Measurements from ENCODE around the gene FERD3L.

The FERD3L gene

GRCh38 chr7:19111474-19112273 is 33.5 kb downstream of the FERD3L start:
- DNase-seq (ENCODE audit: low read depth): no peak
- TF ChIP-seq CTCF (IDR thresholded peaks at IDR 0.05; ENCODE audit: insufficient read depth, low read depth, low read length, missing control alignments): no peak
- H3K4me3 ChIP-seq (ENCODE audit: low read depth, low read length): no peak overlapping the region

GRCh38 chr7:19110776-19111175 is 34.4 kb downstream of the FERD3L start:
- H3K4me3 ChIP-seq (ENCODE audit: low read depth, low read length): no peak overlapping the region
- TF ChIP-seq CTCF (IDR thresholded peaks at IDR 0.05; ENCODE audit: insufficient read depth, low read depth, low read length, missing control alignments): no peak
- DNase-seq (ENCODE audit: low read depth): no peak

DNA sequence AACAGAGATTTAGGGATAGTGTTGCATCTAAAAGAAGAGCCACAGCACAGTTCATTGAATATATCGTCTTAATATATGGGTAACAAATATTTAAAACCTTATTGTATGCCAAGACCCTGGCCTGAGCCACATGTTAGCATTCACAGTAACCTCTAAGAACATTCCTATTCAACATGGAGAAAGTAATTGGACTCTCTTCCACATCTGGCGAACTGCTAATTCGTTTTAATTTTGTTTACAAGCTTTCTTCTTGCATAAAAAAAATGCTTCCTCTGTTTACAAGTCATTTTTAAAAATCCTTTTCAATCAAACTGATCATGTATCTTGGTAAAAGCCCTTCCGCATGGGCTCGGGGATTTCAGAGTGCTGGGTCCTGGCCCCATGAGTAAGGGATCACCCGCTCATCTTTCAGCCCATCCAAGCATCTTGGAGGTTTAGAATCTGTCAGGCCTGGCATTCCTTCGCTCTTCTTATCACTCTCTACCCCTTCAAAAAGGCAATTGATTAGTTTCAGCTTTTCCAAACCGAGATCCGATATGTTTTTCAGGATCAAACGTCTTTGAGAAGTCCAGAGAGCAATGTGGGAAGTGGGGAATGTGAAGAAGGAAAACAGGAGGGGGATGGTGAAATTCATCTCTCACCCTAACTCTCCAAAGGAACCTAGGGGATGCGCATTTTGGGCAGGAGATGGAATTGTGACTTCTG is 35.0 kb downstream of the FERD3L start:
- no peak overlapping the region for H3K4me3 ChIP-seq (ENCODE audit: low read depth, low read length)
- no peak for TF ChIP-seq CTCF (IDR thresholded peaks at IDR 0.05; ENCODE audit: insufficient read depth, low read depth, low read length, missing control alignments)
- DNase-seq (ENCODE audit: low read depth): no peak

DNA sequence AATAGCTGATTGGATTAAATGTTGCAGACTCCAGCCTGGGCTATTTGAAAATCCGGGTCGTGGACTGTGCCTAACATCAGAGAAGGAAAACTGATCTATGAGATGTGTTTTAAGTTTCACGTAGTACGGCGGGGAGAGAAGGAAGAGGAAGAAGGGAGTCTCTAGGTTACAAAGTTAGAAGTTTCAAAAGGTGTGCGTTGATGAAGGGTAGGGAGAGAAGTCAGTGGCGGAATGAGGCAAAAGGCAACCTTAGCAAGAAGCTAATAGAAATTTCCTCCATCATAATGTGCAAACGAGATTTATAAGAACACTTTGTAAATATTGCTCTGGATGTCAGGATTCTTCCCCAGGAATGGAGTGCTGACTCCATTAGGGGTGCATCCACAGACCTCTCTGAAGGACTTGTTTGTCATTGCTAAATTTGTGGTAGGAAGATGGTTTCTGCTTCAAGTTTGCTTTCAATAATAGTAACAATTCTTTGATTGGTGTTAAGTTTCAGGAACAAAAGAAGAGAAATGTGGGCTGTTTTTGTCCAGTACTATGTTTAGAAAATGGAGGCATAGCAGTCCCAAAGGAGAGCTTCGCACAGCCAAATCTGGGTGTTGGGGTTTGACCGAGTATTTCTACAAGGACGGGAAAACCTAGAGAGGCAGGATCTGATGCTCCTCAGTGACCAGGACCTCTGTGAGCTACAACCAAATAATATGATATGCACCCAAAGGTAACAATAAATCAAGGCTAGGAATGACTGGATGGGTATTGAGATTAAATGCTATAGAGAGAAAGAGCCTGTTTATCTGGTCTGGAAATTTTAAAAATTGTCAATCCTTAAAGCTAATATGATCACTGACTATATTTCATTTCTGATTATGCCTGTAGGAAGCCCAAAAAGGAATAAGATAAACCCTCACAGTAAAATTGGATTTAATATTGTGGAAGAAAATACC is 35.9 kb downstream of the FERD3L start:
- no peak overlapping the region for H3K4me3 ChIP-seq (ENCODE audit: low read depth, low read length)
- TF ChIP-seq CTCF (IDR thresholded peaks at IDR 0.05; ENCODE audit: insufficient read depth, low read depth, low read length, missing control alignments): no peak
- no peak for DNase-seq (ENCODE audit: low read depth)

DNA sequence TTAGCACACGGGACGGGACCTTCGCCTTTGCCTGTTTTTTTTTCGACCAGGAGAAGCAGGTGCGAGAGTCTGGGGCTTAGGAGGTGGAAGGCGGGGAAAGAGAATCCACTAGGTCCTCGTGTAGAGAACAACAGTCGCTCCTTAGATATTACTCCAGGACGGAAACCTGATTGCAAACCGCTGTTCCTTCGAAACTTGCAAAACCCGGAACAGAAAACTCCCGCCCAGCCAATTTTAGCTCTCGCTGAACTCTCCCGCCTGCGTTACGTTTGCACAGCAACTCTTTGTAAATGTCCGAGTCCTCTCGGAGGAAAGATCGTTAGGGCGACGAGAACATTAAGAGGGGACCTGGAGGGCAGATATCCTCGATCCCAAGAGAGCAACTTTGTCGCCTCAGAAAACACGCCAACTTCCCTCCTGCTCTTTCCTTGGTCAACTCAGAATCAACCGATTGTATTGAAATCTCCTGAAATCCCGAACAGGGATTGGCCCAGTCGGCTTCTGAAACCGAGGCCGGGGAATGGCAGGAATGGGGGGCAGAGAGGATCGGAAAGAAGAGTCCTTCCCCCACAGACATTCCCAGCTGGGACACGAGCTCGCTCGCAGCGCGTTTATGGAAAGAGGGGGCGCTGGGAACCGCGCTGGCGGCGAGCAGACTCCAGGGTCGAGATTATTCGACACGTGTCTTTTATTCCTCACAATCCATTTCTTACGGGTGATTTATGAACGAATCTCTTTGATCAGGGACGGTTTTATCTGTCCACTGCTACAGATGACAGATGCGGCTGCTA is 37.7 kb downstream of the FERD3L start:
- TF ChIP-seq CTCF (IDR thresholded peaks at IDR 0.05; ENCODE audit: insufficient read depth, low read depth, low read length, missing control alignments): no peak
- H3K4me3 ChIP-seq (ENCODE audit: low read depth, low read length): no peak overlapping the region
- DNase-seq (ENCODE audit: low read depth): no peak

GRCh38 chr7:19107081-19107355 is 38.2 kb downstream of the FERD3L start:
- no peak overlapping the region for H3K4me3 ChIP-seq (ENCODE audit: low read depth, low read length)

More at GRCh38 chr7:19107081-19107355, 38.2 kb downstream of the FERD3L start:
- DNase-seq (ENCODE audit: low read depth): no peak
- no peak for TF ChIP-seq CTCF (IDR thresholded peaks at IDR 0.05; ENCODE audit: insufficient read depth, low read depth, low read length, missing control alignments)
